GM21360 (cell line): ENCODE measurements around the gene RHOA.
"Not testable (repeated sequence)": the region's sequence is repeated elsewhere in the genome, so short reads cannot be mapped to it uniquely, and the experiment has no call there.

Source experiments
- ATAC-seq: cut with Tn5 transposase; IDR thresholded peaks from one replicate; pipeline ENCODE4 v1.9.1; 2021; ENCODE audit warnings: mild to moderate bottlenecking, moderate library complexity; ENCODE audit not compliant: unreplicated experiment

The RHOA gene

GRCh38 chr3:49371946-49372345 is 39.8 kb downstream of the RHOA start:
- no peak for ATAC-seq

- ATAC-seq, result no peak
These were observed 41.0 kb downstream of the RHOA start for GRCh38 chr3:49370585-49371290.

GRCh38 chr3:49362561-49362960 is 49.2 kb downstream of the RHOA start:
- no peak for ATAC-seq

GRCh38 chr3:49359623-49360022 is 52.2 kb downstream of the RHOA start:
- no peak for ATAC-seq

GRCh38 chr3:49358884-49359225 is 52.9 kb downstream of the RHOA start:
- peak; percentile 8 for ATAC-seq

- ATAC-seq, result peak; percentile 65
These were observed 53.4 kb downstream of the RHOA start, which contains the start of gene GPX1 for GRCh38 chr3:49358217-49358883. Gene GPX1, minus strand, starts transcription at chr3:49358353. Its CDS starts 75 bp downstream, at chr3:49358278.

GRCh38 chr3:49357443-49358216 is 54.1 kb downstream of the RHOA start:
- ATAC-seq, result peak; percentile 22

- not testable (repeated sequence) for ATAC-seq
These were observed 54.7 kb downstream of the RHOA start for GRCh38 chr3:49357095-49357442.

- ATAC-seq, result no peak
These were observed 58.8 kb downstream of the RHOA start for GRCh38 chr3:49352890-49353421.

GRCh38 chr3:49352281-49352680 is 59.5 kb downstream of the RHOA start:
- no peak for ATAC-seq

- ATAC-seq, result no peak
These were observed 60.2 kb downstream of the RHOA start for GRCh38 chr3:49351521-49352011.

- ATAC-seq, result no peak
These were observed 62.2 kb downstream of the RHOA start for GRCh38 chr3:49349348-49350114.

GRCh38 chr3:49348361-49348760 is 63.4 kb downstream of the RHOA start:
- not testable (repeated sequence) for ATAC-seq

- no peak for ATAC-seq
These were observed 65.0 kb downstream of the RHOA start for GRCh38 chr3:49346797-49347251.

- no peak for ATAC-seq
These were observed 68.6 kb downstream of the RHOA start for GRCh38 chr3:49343163-49343562.

GRCh38 chr3:49341996-49342395 is 69.8 kb downstream of the RHOA start:
- no peak for ATAC-seq

- ATAC-seq, result peak; percentile 75
These were observed 71.6 kb downstream of the RHOA start, which contains the start of gene USP4 for GRCh38 chr3:49339941-49340800. Gene USP4, minus strand, starts transcription at chr3:49340053. Its CDS starts 29 bp downstream, at chr3:49340024.

GRCh38 chr3:49339581-49339940 is 72.2 kb downstream of the RHOA start:
- peak; percentile 14 for ATAC-seq

- no peak for ATAC-seq
These were observed 77.7 kb downstream of the RHOA start for GRCh38 chr3:49333916-49334633.
